Osteoblast (primary cell): ENCODE data around the gene KLHL11. TPM values are rescaled to one million over a fixed set of nuclear protein-coding genes. Genes with fewer than 3 reads are reported as not detected.

Experiments
- DNase-seq: peaks from one replicate; pipeline ENCODE4 v3.0.0; 2011; ENCODE audit warnings: low spot score, mixed read lengths; ENCODE audit not compliant: insufficient read length; ENCODE audit errors: missing footprints
- H2AFZ ChIP-seq: 2 replicates; pipeline ENCODE4 v1.6.0; 2011; ENCODE audit warnings: mild to moderate bottlenecking, low read length
- H3K27ac ChIP-seq: 2 replicates; pipeline ENCODE4 v1.5.1; 2011; ENCODE audit warnings: mild to moderate bottlenecking, low read depth, low read length, moderate library complexity
- H3K27me3 ChIP-seq: 2 replicates; pipeline ENCODE4 v1.6.0; 2012; ENCODE audit warnings: mild to moderate bottlenecking, control low read depth, inconsistent platforms, low read length, moderate library complexity; ENCODE audit not compliant: insufficient read depth
- H3K36me3 ChIP-seq: 2 replicates; pipeline ENCODE4 v1.5.1; 2011; ENCODE audit warnings: mild to moderate bottlenecking, low read length, control low read depth, moderate library complexity; ENCODE audit not compliant: insufficient read depth
- H3K4me1 ChIP-seq: 2 replicates; pipeline ENCODE4 v1.5.1; 2011; ENCODE audit warnings: mild to moderate bottlenecking, low read length, control low read depth, moderate library complexity; ENCODE audit not compliant: insufficient read depth
- H3K4me2 ChIP-seq: 2 replicates; pipeline ENCODE4 v1.6.0; 2011; ENCODE audit warnings: mild to moderate bottlenecking, low read length; ENCODE audit not compliant: insufficient read depth
- H3K4me3 ChIP-seq: fragments of 200-600 bp; sonication (generic); 3 replicates; pipeline ENCODE4 v1.5.1; 2012; ENCODE audit warnings: mild to moderate bottlenecking, low read length, inconsistent platforms; ENCODE audit not compliant: insufficient read depth
- H3K79me2 ChIP-seq: 2 replicates; pipeline ENCODE4 v1.6.0; 2012; ENCODE audit warnings: mild to moderate bottlenecking, low read length, control low read depth, inconsistent platforms; ENCODE audit not compliant: insufficient read depth
- H3K9me3 ChIP-seq: 2 replicates; pipeline ENCODE4 v1.5.1; 2011; ENCODE audit warnings: low read depth, low read length, control low read depth
- H4K20me1 ChIP-seq: 2 replicates; pipeline ENCODE4 v1.6.0; 2012; ENCODE audit warnings: mild to moderate bottlenecking, low read length, control low read depth; ENCODE audit not compliant: insufficient read depth
- total RNA-seq: library from RNA; depleted of rRNA; stranded (reverse); fragments of >200 nt; gene quantifications from 2 replicates; pipeline ENCODE4 v1.2.3, GENCODE V29; 2012
- TF ChIP-seq, protein P1 (sequence below): IDR thresholded peaks from 2 replicates; pipeline ENCODE4 v1.5.1; 2011; ENCODE audit warnings: mild to moderate bottlenecking, low read depth, low read length, moderate library complexity; ENCODE audit errors: extremely low read depth

Gene KLHL11
- total RNA-seq, 1 donor: 34.7 TPM

DNA sequence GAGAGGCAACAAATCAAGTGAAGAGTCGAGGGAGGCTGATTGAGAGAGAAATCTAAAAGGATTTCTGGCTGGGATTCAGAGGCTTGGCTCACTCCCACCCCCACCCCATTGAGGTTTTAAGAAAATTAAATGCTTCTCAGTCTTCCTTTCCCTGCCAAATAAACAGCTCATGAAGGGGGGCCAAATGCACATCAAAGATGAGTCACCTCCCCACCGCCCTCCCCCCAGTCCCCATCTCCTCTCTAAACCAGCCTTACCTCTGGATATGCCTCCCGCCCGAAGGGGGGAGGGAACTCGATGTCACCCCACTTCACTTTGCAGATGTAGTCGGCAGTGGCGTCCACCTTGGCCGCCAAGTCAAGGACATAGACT lies 41.9 kb upstream of the KLHL11 start:
- Histone ChIP-seq H3K79me2 (peaks cover 58% of the 10 kb centered on the region), H2AFZ (no peak overlapping the region), H3K36me3 (peaks cover 87% of the 10 kb centered on the region), H3K27ac (peak overlapping the region; percentile 80), H3K4me3 (peak overlapping the region; percentile 10), H4K20me1 (peaks cover 19% of the 10 kb centered on the region), H3K4me2 (peak overlapping the region; percentile 23), H3K4me1 (peaks cover 40% of the 10 kb centered on the region), H3K9me3 (no peaks in the 10 kb centered on the region), H3K27me3 (no peaks in the 10 kb centered on the region)
- peak; percentile 88 for DNase-seq
- TF ChIP-seq, protein P1, sequence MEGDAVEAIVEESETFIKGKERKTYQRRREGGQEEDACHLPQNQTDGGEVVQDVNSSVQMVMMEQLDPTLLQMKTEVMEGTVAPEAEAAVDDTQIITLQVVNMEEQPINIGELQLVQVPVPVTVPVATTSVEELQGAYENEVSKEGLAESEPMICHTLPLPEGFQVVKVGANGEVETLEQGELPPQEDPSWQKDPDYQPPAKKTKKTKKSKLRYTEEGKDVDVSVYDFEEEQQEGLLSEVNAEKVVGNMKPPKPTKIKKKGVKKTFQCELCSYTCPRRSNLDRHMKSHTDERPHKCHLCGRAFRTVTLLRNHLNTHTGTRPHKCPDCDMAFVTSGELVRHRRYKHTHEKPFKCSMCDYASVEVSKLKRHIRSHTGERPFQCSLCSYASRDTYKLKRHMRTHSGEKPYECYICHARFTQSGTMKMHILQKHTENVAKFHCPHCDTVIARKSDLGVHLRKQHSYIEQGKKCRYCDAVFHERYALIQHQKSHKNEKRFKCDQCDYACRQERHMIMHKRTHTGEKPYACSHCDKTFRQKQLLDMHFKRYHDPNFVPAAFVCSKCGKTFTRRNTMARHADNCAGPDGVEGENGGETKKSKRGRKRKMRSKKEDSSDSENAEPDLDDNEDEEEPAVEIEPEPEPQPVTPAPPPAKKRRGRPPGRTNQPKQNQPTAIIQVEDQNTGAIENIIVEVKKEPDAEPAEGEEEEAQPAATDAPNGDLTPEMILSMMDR: no peak

- Histone ChIP-seq H3K27me3 (no peaks in the 10 kb centered on the region), H3K36me3 (peaks cover 87% of the 10 kb centered on the region), H2AFZ (no peak overlapping the region), H4K20me1 (peaks cover 19% of the 10 kb centered on the region), H3K4me2 (peak overlapping the region; percentile 23), H3K9me3 (no peaks in the 10 kb centered on the region), H3K4me1 (peaks cover 39% of the 10 kb centered on the region), H3K79me2 (peaks cover 54% of the 10 kb centered on the region), H3K27ac (peak overlapping the region; percentile 80), H3K4me3 (peak overlapping the region; percentile 10)
- DNase-seq: peak; percentile 57
- TF ChIP-seq, protein P1: no peak
Observed at GRCh38 chr17:41906465-41907184, 41.4 kb upstream of the KLHL11 start.

DNA sequence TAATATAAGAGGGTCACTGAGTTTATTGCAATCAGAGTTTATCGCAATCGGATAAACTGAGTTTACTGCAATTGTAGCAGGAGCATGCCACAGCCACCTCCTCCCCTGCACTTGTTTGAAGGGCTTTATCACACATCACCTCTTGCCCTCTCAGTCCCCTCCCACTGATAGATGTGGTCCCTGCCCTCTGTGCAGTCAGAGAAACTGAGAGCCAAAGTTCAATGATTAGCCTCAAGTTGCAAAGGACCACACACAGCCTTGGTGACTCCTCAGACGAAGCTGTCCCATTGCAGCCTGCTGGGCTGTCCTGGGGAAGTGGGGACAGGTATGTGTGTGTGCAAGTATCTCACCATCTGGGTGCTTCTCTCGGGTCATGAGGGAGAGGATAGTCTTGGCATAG lies 39.9 kb upstream of the KLHL11 start:
- TF ChIP-seq, protein P1: no peak
- no peaks in the 10 kb centered on the region for H3K9me3 ChIP-seq
- no peak overlapping the region for H2AFZ ChIP-seq
- H3K36me3 ChIP-seq: peaks cover 88% of the 10 kb centered on the region
- peaks cover 29% of the 10 kb centered on the region for H3K4me1 ChIP-seq
- H3K27me3 ChIP-seq: no peaks in the 10 kb centered on the region
- no peak overlapping the region for H3K4me2 ChIP-seq
- H3K27ac ChIP-seq: no peak overlapping the region
- peaks cover 56% of the 10 kb centered on the region for H3K79me2 ChIP-seq
- no peak for DNase-seq
- H3K4me3 ChIP-seq: no peak overlapping the region
- H4K20me1 ChIP-seq: peaks cover 13% of the 10 kb centered on the region

GRCh38 chr17:41904242-41904841 lies 39.1 kb upstream of the KLHL11 start:
- Histone ChIP-seq H3K9me3 (no peaks in the 10 kb centered on the region), H3K27me3 (no peaks in the 10 kb centered on the region), H3K27ac (no peak overlapping the region), H2AFZ (no peak overlapping the region), H3K4me2 (no peak overlapping the region), H3K4me1 (peaks cover 23% of the 10 kb centered on the region), H3K4me3 (no peak overlapping the region), H4K20me1 (peaks cover 13% of the 10 kb centered on the region), H3K79me2 (peaks cover 51% of the 10 kb centered on the region), H3K36me3 (peaks cover 88% of the 10 kb centered on the region)
- DNase-seq: no peak
- TF ChIP-seq, protein P1: no peak
